ENCODE measurements around the gene LZTS3. TPM values are rescaled to one million over a fixed set of nuclear protein-coding genes. Genes with fewer than 3 reads are reported as not detected.

Gene LZTS3
- total and polyA plus RNA-seq, 2 of the 13 experiments (the other 11 are each of a cell fraction or from before 2014, with no cell fraction given), result 10.1 to 31.3 TPM

- TF ChIP-seq ZNF484 (CRISPR knock-in tag; IDR thresholded peaks at IDR 0.05; ENCODE audit: borderline replicate concordance, low read depth) (no peak), ZNF317 (CRISPR knock-in tag; IDR thresholded peaks at IDR 0.05) (0 out of 2 replicates have a peak, but pooled peaks have one; percentile 36), ELK4 (CRISPR knock-in tag; IDR thresholded peaks at IDR 0.05; ENCODE audit: borderline replicate concordance) (peak; percentile 57; the same call in 1 of the 2 replicates), ZNF564 (CRISPR knock-in tag; IDR thresholded peaks at IDR 0.05) (0 out of 2 replicates have a peak, but pooled peaks have one; percentile 1), ZNF224 (CRISPR knock-in tag; IDR thresholded peaks at IDR 0.05) (no peak), SNAPC4 (CRISPR knock-in tag; IDR thresholded peaks at IDR 0.05) (peak; percentile 66; the same call in 1 of the 2 replicates), ZNF549 (CRISPR knock-in tag; IDR thresholded peaks at IDR 0.05) (peak; percentile 18; the same call in 1 of the 2 replicates), ZNF766 (CRISPR knock-in tag; IDR thresholded peaks at IDR 0.05; ENCODE audit: borderline replicate concordance) (no peak), ZSCAN12 (CRISPR knock-in tag; IDR thresholded peaks at IDR 0.05) (0 out of 2 replicates have a peak, but pooled peaks have one; percentile 36), SIN3B (IDR thresholded peaks at IDR 0.05; ENCODE audit: low read length) (no peak), KLF9 (CRISPR knock-in tag; IDR thresholded peaks at IDR 0.05; ENCODE audit: low read depth) (0 out of 2 replicates have a peak, but pooled peaks have one; percentile 9), ZNF558 (CRISPR knock-in tag; IDR thresholded peaks at IDR 0.05; ENCODE audit: borderline replicate concordance) (0 out of 2 replicates have a peak, but pooled peaks have one; percentile 59), KAT7 (CRISPR knock-in tag; IDR thresholded peaks at IDR 0.05; ENCODE audit: borderline replicate concordance) (0 out of 2 replicates have a peak, but pooled peaks have one; percentile 12), HNRNPL (IDR thresholded peaks at IDR 0.05; ENCODE audit: low read depth, low read length) (peak; percentile 31; the same call in 1 of the 2 replicates), ZSCAN20 (CRISPR knock-in tag; IDR thresholded peaks at IDR 0.05; ENCODE audit: borderline replicate concordance) (0 out of 2 replicates have a peak, but pooled peaks have one; percentile 74), TARDBP (CRISPR knock-in tag; IDR thresholded peaks at IDR 0.05) (0 out of 2 replicates have a peak, but pooled peaks have one; percentile 60), POLR2AphosphoS5 (IDR thresholded peaks at IDR 0.05; ENCODE audit: low read depth, low read length) (0 out of 2 replicates have a peak, but pooled peaks have one; percentile 10), FOXP4 (CRISPR knock-in tag; IDR thresholded peaks at IDR 0.05) (0 out of 2 replicates have a peak, but pooled peaks have one; percentile 21), NFKBIZ (CRISPR knock-in tag; IDR thresholded peaks at IDR 0.05) (no peak), HNF4A (CRISPR knock-in tag; IDR thresholded peaks at IDR 0.05) (0 out of 2 replicates have a peak, but pooled peaks have one; percentile 17)
These were observed 1.3 kb upstream of the LZTS3 start (continued) for GRCh38 chr20:3174442-3175261.
